GM12864 (cell line): Measurements from ENCODE around the gene FIZ1.

Experiments
- DNase-seq: peaks from one replicate; pipeline ENCODE4 v3.0.0-alpha.2; 2011; ENCODE audit warnings: low read depth
- H3K4me3 ChIP-seq: 2 replicates; pipeline ENCODE4 v1.5.1; 2011; ENCODE audit warnings: mild to moderate bottlenecking, low read depth, low read length, control low read depth
- CTCF ChIP-seq: IDR thresholded peaks from 2 replicates; pipeline ENCODE4 v1.5.1; 2011; ENCODE audit warnings: low read depth, mild to moderate bottlenecking, moderate library complexity, low read length, control low read depth, inconsistent platforms; ENCODE audit errors: missing control alignments

Gene FIZ1

GRCh38 chr19:55644842-55645511 is 45.7 kb upstream of the FIZ1 start:
- peak overlapping the region; percentile 71 for H3K4me3 ChIP-seq
- DNase-seq: no peak
- no peak for TF ChIP-seq CTCF

DNA sequence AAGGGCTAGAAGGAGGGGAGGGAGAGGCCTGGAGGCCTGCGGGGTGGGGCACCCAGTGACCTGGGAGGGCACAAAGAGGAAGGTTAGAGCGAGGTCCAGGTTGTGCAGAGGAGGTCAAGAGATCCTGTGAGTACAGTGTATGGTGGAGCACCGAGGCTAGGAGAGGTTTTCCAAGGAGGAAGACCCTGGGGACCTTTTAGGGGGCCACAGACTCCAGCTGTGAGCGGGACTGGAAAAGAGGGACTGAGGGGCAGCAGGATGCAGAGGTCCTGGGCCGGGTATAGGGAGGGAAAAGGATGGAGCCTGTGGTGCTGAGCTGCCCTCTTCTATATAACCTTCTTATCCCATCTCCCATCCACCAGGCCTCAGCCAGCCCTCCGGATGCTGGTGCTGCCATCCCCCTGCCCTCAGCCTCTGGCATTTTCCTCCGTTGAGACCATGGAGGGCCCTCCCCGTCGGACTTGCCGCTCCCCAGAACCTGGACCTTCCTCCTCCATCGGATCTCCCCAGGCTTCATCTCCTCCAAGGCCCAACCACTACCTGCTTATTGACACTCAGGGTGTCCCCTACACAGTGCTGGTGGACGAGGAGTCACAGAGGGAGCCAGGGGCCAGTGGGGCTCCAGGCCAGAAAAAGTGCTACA is 45.0 kb upstream of the FIZ1 start:
- TF ChIP-seq CTCF: no peak
- no peak for DNase-seq
- peak overlapping the region; percentile 71 for H3K4me3 ChIP-seq

GRCh38 chr19:55643887-55644176 is 44.5 kb upstream of the FIZ1 start:
- DNase-seq: no peak
- H3K4me3 ChIP-seq: peak overlapping the region; percentile 71
- no peak for TF ChIP-seq CTCF

- H3K4me3 ChIP-seq: peak within 1 kb of the TSS; percentile 71
- no peak for TF ChIP-seq CTCF
- peak; percentile 63 for DNase-seq
Measured at GRCh38 chr19:55643003-55643886, 43.9 kb upstream of the FIZ1 start, which contains the start of gene ZNF581. Gene ZNF581 (plus strand): TSS chr19:55643649. CDS start chr19:55644572, 923 bp downstream.

GRCh38 chr19:55642153-55643002 is 43.1 kb upstream of the FIZ1 start:
- no peak for TF ChIP-seq CTCF
- DNase-seq: no peak
- peak overlapping the region; percentile 71 for H3K4me3 ChIP-seq

DNA sequence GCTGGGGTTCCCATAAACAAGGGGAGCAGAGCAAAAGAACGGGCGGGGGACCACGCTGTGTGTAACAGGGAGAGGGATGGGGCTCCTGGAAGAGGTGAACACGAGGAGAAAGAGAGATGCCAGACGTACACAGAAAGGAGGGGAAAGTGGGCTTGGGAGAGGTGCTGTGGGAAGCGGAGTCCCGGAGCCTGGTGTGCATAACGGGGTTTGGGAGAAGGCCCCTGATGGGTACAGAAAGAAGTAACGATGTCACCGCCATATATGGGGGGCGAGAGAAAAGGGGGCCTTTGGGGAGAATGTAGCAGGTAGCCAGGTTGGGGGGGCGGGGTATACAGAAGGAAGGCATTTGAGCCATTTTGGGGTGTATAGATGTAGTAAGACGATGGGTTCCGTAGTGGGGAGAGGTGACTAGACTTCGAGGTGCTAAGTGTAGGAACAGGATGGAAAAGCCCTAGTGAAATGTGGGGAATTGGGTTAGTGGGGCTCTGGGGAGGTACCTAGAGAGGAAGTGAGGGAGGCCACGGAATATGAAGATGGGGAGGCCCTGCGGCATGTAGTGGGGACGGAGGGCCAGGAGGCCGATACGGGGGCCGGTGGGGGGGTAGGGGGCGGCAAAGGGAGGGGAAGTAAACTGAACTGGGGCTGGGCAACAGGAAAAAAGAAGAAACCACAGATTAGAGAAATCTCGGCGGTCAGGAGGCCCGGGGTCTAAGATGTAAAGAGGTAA is 42.3 kb upstream of the FIZ1 start:
- no peak for DNase-seq
- H3K4me3 ChIP-seq: peak overlapping the region; percentile 71
- no peak for TF ChIP-seq CTCF
